SJSA1 (cell line): ENCODE data around the gene CLIC6. TPM values are rescaled to one million over a fixed set of nuclear protein-coding genes. Genes with fewer than 3 reads are reported as not detected.

Source experiments
- DNase-seq, 2 experiments: peaks; one replicate each; pipeline ENCODE4 v3.0.0-alpha.2; 2015 to 2020; ENCODE audit warnings: low spot score in 2 of 2, low read depth in 1 of 2
- H3K27ac ChIP-seq: fragments of 250-450 bp; sonication (Bioruptor Pico); 2 replicates; pipeline ENCODE4 v1.5.1; 2020; ENCODE audit warnings: mild to moderate bottlenecking, moderate library complexity
- H3K27me3 ChIP-seq: fragments of 250-450 bp; sonication (Bioruptor Pico); replicated peaks from 2 replicates; pipeline ENCODE4 v1.5.1; 2020; ENCODE audit warnings: mild to moderate bottlenecking, moderate library complexity
- H3K36me3 ChIP-seq: fragments of 250-450 bp; sonication (Bioruptor Pico); 2 replicates; pipeline ENCODE4 v1.5.1; 2020; ENCODE audit warnings: mild to moderate bottlenecking
- H3K4me1 ChIP-seq: fragments of 250-450 bp; sonication (Bioruptor Pico); replicated peaks from 2 replicates; pipeline ENCODE4 v1.6.1; 2021; ENCODE audit warnings: mild to moderate bottlenecking
- H3K4me3 ChIP-seq: fragments of 250-450 bp; sonication (Bioruptor Pico); 2 replicates; pipeline ENCODE4 v1.5.1; 2020; ENCODE audit warnings: mild to moderate bottlenecking
- H3K9me3 ChIP-seq: fragments of 250-450 bp; sonication (Bioruptor Pico); replicated peaks from 2 replicates; pipeline ENCODE4 v1.5.1; 2020; ENCODE audit warnings: mild to moderate bottlenecking
- total RNA-seq: library from RNA; depleted of rRNA; stranded (reverse); fragments of >200 nt; shearing (Covaris generic); gene quantifications from 2 replicates; pipeline ENCODE4 v1.2.3, GENCODE V29; 2014

CLIC6 gene
- total RNA-seq, 1 experiment from 2014 or later: not detected

GRCh38 chr21:34730756-34731445, 62.1 kb downstream of the CLIC6 start:
- peaks cover 9% of the 10 kb centered on the region for H3K4me1 ChIP-seq
- no peak overlapping the region for H3K4me3 ChIP-seq
- no peaks in the 10 kb centered on the region for H3K27me3 ChIP-seq
- H3K36me3 ChIP-seq: no peaks in the 10 kb centered on the region
- H3K27ac ChIP-seq: no peak overlapping the region
- DNase-seq: no peak
- H3K9me3 ChIP-seq: no peaks in the 10 kb centered on the region

DNA sequence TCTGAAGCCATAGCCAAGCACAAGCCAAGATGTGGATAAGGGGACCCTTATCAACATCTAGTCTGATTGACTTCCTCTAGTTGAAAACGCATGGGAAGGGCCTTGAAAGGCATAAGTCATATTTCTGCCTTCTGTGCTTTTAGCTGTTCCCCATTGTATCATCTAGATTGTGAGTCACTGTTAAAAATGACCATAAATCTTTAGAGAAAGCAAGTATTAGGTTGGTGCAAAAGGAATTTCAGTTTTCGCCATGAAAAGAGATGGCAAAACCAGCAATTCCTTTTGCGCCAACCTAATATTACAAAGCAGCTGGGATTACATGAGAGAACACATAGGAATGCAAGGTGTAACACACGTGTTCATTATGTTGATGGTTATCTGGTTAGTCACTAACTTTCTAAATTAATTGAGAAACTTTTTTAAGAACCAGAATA, 63.6 kb downstream of the CLIC6 start:
- no peak for DNase-seq
- H3K4me1 ChIP-seq: peaks cover 6% of the 10 kb centered on the region
- no peaks in the 10 kb centered on the region for H3K27me3 ChIP-seq
- H3K4me3 ChIP-seq: no peak overlapping the region
- no peak overlapping the region for H3K27ac ChIP-seq
- H3K36me3 ChIP-seq: no peaks in the 10 kb centered on the region
- H3K9me3 ChIP-seq: no peaks in the 10 kb centered on the region

- Histone ChIP-seq H3K27me3 (no peaks in the 10 kb centered on the region), H3K27ac (no peak overlapping the region), H3K36me3 (no peaks in the 10 kb centered on the region), H3K9me3 (no peaks in the 10 kb centered on the region), H3K4me3 (no peak overlapping the region), H3K4me1 (peaks cover 6% of the 10 kb centered on the region)
- no peak for DNase-seq
Observed at GRCh38 chr21:34733852-34734251, 65.1 kb downstream of the CLIC6 start.

DNA sequence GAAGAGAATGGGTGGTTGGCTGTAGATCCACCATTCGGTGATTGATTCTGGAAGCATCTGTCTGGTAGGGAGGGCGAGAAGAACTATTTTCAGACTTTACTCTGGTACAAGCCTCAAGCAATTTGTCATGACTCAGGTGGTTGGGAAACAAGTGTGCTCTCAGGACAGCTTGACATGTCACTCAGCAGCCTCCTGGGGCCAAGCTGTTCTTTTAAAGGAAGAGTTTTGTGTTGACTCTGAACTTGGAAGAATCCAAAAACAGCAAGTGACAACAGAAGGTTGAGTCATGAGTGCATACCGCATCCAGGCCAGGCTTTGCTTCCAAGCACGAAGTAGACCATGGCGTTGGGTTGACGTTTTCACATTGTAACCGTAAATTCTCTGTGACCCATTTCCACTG, 65.9 kb downstream of the CLIC6 start:
- H3K4me3 ChIP-seq: no peak overlapping the region
- H3K9me3 ChIP-seq: no peaks in the 10 kb centered on the region
- peaks cover 6% of the 10 kb centered on the region for H3K4me1 ChIP-seq
- no peaks in the 10 kb centered on the region for H3K27me3 ChIP-seq
- no peak for DNase-seq
- no peak overlapping the region for H3K27ac ChIP-seq
- no peaks in the 10 kb centered on the region for H3K36me3 ChIP-seq

DNA sequence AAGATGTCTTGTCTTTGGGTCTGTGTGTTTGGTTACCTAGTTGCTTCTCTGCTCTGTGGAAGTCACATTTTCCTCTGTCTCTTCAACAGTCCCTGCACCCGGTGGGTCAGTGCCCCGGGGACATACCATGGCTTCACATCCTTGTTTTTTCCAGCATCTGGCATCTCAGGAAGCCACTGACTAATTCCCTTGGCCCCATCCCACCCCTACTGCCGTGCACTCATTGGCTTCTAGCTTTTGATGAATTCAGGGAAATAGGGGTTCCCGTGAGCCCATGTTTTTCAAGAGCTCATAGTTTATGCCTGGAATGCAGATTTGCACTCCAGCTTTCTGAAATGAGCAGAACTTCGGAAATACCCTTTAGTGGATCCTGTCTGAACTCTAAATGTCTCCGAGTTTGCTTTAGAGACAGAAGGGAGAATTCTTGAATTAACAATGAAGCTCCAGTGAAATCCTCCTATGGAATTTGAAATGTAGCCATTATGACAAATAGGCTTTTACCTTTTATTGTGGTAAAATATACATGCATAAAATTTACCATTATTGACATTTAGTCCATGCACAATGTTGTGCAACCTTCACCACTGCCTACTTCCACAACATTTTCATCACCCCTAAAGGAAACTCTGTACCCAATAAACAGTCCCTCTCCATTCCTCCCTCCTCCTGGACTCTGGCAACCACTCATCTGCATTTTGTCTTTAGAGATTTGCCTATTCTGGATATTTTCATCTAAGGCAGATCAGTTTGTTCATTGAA, 67.5 kb downstream of the CLIC6 start:
- Histone ChIP-seq H3K36me3 (no peaks in the 10 kb centered on the region), H3K9me3 (no peaks in the 10 kb centered on the region; the same call in 1 of the 2 replicates), H3K27ac (no peak overlapping the region), H3K4me3 (no peak overlapping the region), H3K27me3 (no peaks in the 10 kb centered on the region), H3K4me1 (peaks cover 6% of the 10 kb centered on the region)
- no peak for DNase-seq

DNA sequence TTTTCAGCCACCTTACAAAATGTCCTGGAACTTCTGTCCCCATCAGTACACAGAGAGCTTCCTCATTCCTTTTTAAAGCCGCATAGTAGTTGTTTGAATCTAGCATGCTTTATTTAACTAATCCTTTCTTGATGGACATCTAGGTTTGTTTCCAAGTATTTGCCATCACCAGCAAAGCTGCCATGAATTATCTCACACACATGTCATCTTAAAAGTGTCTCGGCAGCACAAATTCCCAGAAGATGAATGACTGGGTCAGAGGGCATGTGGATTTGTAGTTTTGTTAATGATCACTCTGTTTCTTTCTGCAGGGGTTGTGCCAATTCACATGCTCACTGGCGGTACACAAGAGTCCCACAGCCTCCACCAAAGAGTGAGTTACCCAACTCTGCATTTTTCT, 68.3 kb downstream of the CLIC6 start:
- Histone ChIP-seq H3K4me1 (peaks cover 6% of the 10 kb centered on the region), H3K4me3 (no peak overlapping the region), H3K9me3 (no peaks in the 10 kb centered on the region; the same call in 1 of the 2 replicates), H3K27me3 (no peaks in the 10 kb centered on the region), H3K27ac (no peak overlapping the region), H3K36me3 (no peaks in the 10 kb centered on the region)
- DNase-seq: no peak

DNA sequence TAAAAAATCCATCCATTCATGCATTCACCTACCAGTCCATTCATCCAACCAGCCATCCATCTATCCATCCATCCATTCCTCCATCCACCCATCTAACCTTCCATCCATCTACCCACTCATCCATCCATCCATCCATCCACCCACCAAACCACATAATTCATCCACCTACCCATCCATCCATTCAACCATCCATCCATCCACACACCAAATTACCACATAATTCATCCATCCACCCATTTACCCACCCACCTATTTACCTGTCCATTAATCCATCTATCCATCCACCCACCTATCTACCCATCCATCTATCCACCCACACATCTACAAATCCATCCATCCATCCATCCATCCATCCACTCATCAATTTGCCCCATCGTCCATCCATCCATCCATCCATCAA, 71.4 kb downstream of the CLIC6 start:
- DNase-seq: no peak
- Histone ChIP-seq H3K4me1 (peaks cover 13% of the 10 kb centered on the region), H3K36me3 (no peaks in the 10 kb centered on the region), H3K4me3 (no peak overlapping the region), H3K27me3 (no peaks in the 10 kb centered on the region), H3K27ac (no peak overlapping the region), H3K9me3 (no peaks in the 10 kb centered on the region; the same call in 1 of the 2 replicates)

DNA sequence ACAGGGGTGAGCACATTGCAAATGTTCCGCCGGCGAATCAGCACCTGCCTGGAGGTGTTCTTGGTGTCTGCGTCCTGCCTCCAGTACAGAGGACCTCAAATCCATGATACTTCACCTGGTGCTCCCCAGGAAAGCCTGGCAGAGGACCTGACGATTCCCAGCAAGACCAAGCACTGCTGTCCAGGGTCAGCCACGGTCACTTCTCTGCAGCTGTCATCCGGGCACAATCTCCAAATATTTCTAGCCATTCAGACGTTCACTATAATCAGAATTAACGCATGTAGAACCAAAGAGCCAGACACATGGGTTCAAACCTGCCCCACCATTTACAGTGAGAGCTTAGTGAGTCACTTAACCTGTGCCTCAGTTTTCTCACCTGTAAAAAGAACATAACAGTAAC, 74.5 kb downstream of the CLIC6 start:
- no peak overlapping the region for H3K27ac ChIP-seq
- no peaks in the 10 kb centered on the region for H3K36me3 ChIP-seq
- H3K9me3 ChIP-seq: no peaks in the 10 kb centered on the region; the same call in 1 of the 2 replicates
- no peaks in the 10 kb centered on the region for H3K27me3 ChIP-seq
- H3K4me1 ChIP-seq: peaks cover 18% of the 10 kb centered on the region
- no peak overlapping the region for H3K4me3 ChIP-seq
- DNase-seq: no peak

GRCh38 chr21:34743831-34744230, 75.0 kb downstream of the CLIC6 start:
- no peaks in the 10 kb centered on the region for H3K36me3 ChIP-seq
- DNase-seq: no peak
- H3K4me3 ChIP-seq: no peak overlapping the region
- H3K9me3 ChIP-seq: no peaks in the 10 kb centered on the region; the same call in 1 of the 2 replicates
- H3K27ac ChIP-seq: no peak overlapping the region
- no peaks in the 10 kb centered on the region for H3K27me3 ChIP-seq
- H3K4me1 ChIP-seq: peaks cover 18% of the 10 kb centered on the region

GRCh38 chr21:34744801-34745200, 76.0 kb downstream of the CLIC6 start:
- DNase-seq: no peak
- H3K27me3 ChIP-seq: no peaks in the 10 kb centered on the region
- H3K4me1 ChIP-seq: peaks cover 18% of the 10 kb centered on the region
- no peaks in the 10 kb centered on the region for H3K36me3 ChIP-seq
- no peaks in the 10 kb centered on the region; the same call in 1 of the 2 replicates for H3K9me3 ChIP-seq
- H3K27ac ChIP-seq: no peak overlapping the region
- no peak overlapping the region for H3K4me3 ChIP-seq

- H3K9me3 ChIP-seq: no peaks in the 10 kb centered on the region
- H3K4me1 ChIP-seq: peaks cover 18% of the 10 kb centered on the region
- no peaks in the 10 kb centered on the region for H3K36me3 ChIP-seq
- peak overlapping the region; percentile 21; the same call in 1 of the 2 replicates for H3K27ac ChIP-seq
- H3K27me3 ChIP-seq: no peaks in the 10 kb centered on the region
- peak; percentile 80 to 85 for DNase-seq
- no peak overlapping the region for H3K4me3 ChIP-seq
Observed at GRCh38 chr21:34745557-34746255, 76.9 kb downstream of the CLIC6 start.

DNA sequence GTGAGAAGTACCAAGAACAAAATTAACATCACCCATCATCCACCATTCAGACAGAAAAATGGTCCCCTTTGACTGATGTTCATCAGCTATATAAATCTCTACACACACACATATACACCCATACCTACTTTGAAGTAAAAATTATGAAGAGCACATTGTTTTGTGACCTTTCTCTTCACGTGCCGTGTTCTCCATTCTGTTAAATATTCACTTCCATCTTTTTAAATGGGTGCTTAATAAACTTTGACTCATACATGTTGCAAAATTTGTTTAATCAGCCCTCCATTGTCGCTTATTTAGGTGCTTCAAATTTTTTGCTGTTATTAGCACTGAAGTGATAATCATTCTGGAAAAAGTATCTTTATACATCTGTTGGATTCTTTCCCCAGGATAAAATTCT, 80.1 kb downstream of the CLIC6 start:
- no peaks in the 10 kb centered on the region for H3K9me3 ChIP-seq
- no peak overlapping the region for H3K27ac ChIP-seq
- no peaks in the 10 kb centered on the region for H3K27me3 ChIP-seq
- peaks cover 14% of the 10 kb centered on the region for H3K4me1 ChIP-seq
- no peaks in the 10 kb centered on the region for H3K36me3 ChIP-seq
- no peak overlapping the region for H3K4me3 ChIP-seq
- no peak for DNase-seq

- no peak overlapping the region for H3K4me3 ChIP-seq
- H3K27ac ChIP-seq: no peak overlapping the region
- H3K27me3 ChIP-seq: no peaks in the 10 kb centered on the region
- H3K9me3 ChIP-seq: no peaks in the 10 kb centered on the region
- H3K4me1 ChIP-seq: no peaks in the 10 kb centered on the region; the same call in 1 of the 2 replicates
- peak in 1 of 2 experiments; percentile 11 for DNase-seq
- H3K36me3 ChIP-seq: no peaks in the 10 kb centered on the region
Observed at GRCh38 chr21:34754690-34755647, 86.2 kb downstream of the CLIC6 start.
